H1 (cell line): ENCODE measurements around the gene GALNT1.

ENCODE experiments used
- BRCA1 ChIP-seq: IDR thresholded peaks from 2 replicates; pipeline ENCODE4 v1.6.1; 2012; ENCODE audit warnings: low read depth, low read length, improper control_type of control experiment
- JUN ChIP-seq: IDR thresholded peaks from 2 replicates; pipeline ENCODE4 v1.6.1; 2011; ENCODE audit warnings: low read depth, mild to moderate bottlenecking, improper control_type of control experiment, low read length
- POLR2AphosphoS5 ChIP-seq: IDR thresholded peaks from 2 replicates; pipeline ENCODE4 v1.6.1; 2011; ENCODE audit warnings: low read depth, low read length
- SRF ChIP-seq: IDR thresholded peaks from 2 replicates; pipeline ENCODE4 v1.6.1; 2011; ENCODE audit warnings: mild to moderate bottlenecking, low read depth, low read length, moderate library complexity
- TF ChIP-seq, protein P1 (sequence below), 3 experiments: IDR thresholded peaks; 1 replicate in 2 of 3; 2 replicates in 1 of 3; pipeline versions ENCODE4 v1.5.1 to v1.6.1; 2011; ENCODE audit warnings: low read length in 3 of 3, mild to moderate bottlenecking in 3 of 3, inconsistent platforms in 2 of 3, low read depth in 1 of 3, moderate library complexity in 1 of 3; ENCODE audit not compliant: insufficient read depth in 1 of 3; ENCODE audit errors: control extremely low read depth in 1 of 3
- TF ChIP-seq, protein P2 (sequence below): IDR thresholded peaks from 2 replicates; pipeline ENCODE4 v1.6.1; 2011; ENCODE audit warnings: low read length, improper control_type of control experiment

DNA sequence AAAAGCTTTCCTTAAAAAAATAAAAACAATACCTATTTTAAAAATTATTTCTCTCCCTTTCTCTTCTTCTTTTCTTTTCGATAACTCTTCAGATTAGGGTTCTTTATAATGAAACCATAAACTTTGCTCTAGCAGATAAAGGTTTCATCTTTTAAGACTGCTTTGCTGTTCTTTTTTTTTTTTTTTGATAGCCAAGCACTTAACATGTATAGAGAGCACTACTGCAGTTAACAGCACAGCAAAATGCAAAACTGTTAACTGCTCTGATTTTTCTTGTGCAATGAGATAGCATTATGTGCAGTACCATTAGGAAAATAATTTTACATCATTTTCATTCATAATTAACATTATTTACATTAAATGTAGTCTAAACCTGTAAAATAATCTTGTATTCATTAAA, 36.3 kb downstream of the GALNT1 start:
- TF ChIP-seq POLR2AphosphoS5 = no peak
- TF ChIP-seq, protein P1, sequence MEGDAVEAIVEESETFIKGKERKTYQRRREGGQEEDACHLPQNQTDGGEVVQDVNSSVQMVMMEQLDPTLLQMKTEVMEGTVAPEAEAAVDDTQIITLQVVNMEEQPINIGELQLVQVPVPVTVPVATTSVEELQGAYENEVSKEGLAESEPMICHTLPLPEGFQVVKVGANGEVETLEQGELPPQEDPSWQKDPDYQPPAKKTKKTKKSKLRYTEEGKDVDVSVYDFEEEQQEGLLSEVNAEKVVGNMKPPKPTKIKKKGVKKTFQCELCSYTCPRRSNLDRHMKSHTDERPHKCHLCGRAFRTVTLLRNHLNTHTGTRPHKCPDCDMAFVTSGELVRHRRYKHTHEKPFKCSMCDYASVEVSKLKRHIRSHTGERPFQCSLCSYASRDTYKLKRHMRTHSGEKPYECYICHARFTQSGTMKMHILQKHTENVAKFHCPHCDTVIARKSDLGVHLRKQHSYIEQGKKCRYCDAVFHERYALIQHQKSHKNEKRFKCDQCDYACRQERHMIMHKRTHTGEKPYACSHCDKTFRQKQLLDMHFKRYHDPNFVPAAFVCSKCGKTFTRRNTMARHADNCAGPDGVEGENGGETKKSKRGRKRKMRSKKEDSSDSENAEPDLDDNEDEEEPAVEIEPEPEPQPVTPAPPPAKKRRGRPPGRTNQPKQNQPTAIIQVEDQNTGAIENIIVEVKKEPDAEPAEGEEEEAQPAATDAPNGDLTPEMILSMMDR (IDR thresholded peaks at IDR 0.05; ENCODE audit: control extremely low read depth in 1 of 3, insufficient read depth in 1 of 3, low read depth in 1 of 3, low read length in 3 of 3) = no peak
- TF ChIP-seq, protein P2, sequence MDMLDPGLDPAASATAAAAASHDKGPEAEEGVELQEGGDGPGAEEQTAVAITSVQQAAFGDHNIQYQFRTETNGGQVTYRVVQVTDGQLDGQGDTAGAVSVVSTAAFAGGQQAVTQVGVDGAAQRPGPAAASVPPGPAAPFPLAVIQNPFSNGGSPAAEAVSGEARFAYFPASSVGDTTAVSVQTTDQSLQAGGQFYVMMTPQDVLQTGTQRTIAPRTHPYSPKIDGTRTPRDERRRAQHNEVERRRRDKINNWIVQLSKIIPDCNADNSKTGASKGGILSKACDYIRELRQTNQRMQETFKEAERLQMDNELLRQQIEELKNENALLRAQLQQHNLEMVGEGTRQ = no peak
- TF ChIP-seq SRF = no peak
- TF ChIP-seq BRCA1 = no peak
- TF ChIP-seq JUN = no peak
